ENCODE measurements around the gene DCXR.

Gene DCXR

DNA sequence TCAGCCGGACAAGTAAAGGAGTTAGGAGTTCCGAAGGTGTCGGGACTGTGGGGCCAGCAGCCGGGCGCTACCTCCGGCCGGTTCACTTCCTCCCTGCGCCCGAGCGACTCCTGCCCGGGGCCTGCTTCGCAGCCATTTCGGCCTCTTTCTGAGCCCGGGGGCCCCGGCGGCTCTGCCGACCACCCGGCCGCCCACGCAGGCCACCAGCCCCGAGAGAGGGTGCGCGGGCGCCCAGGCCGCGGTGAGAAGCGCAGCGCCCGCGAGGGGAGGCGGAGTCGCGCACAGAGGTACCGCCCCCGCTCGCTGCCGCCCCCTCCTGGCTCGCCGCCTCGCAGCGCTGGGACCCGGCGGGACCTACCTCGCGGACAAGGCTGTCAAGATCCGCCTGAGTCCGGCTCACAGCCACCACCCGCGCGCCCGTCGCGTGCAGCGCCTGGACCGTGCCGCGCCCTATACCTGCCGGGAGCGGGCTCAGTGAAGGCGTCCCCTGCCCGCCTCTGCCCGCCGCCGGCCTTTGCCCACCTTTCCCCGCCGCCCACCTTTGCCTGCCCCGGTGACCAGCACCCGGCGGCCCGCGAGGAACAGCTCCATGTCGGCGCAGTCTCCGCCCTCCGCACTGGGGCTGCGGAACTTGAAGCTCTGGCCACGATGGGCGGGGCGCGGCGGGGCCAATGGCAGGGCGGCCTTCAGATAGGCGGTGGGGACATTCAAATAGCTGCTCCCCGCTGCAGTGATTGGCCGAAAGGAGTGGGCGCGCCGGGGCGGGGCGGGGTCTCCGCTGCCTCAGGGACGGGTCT is at the start of gene DCXR:
TSS of gene DCXR (minus strand) at position 606 of the 797 bp plus-strand sequence. CDS start at position 591, 15 bp downstream.
- DNase-seq (ENCODE audit: low spot score) = peak; percentile 97

DNA sequence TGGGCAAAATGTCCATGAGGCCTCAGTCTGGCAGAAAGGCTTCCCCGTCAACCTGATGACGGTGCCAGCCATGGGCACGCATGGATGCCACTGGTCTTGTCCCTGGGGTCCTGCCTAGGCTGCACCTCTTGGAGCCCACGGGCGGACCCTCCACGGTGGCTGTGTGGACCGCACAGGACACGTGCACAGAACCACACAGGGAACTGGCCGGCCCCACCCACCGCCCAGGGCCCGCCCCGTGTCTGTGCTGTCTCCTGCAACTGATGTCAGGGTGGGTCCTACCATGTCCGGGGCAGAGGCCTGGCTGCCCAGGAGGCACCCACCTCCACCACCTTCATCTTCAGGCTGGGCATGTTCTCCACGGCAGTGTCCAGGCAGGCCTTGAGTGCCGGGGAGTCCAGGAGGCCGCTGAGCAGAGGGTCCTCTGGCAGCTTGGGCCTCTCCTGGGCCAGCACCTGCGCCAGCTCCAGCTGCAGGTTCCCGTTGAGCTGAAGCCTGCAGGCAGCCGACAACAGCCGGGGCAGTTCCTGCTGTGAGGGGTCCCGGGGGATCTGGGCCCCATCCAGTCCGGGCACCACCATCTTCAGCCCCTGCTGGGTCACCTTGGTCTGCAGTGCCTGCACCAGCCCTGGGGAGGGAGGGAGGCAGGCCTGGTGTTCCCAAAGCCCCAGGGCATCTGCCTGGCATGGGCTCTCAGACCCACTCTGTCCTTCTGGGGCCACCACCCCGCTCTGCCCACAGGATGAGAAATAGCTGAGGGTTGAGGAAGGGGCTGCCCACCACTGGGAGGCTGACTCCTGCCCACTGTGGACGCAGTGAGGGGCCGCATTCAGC is 48.7 kb upstream of the DCXR start:
- no peak for DNase-seq (ENCODE audit: low spot score)

DNA sequence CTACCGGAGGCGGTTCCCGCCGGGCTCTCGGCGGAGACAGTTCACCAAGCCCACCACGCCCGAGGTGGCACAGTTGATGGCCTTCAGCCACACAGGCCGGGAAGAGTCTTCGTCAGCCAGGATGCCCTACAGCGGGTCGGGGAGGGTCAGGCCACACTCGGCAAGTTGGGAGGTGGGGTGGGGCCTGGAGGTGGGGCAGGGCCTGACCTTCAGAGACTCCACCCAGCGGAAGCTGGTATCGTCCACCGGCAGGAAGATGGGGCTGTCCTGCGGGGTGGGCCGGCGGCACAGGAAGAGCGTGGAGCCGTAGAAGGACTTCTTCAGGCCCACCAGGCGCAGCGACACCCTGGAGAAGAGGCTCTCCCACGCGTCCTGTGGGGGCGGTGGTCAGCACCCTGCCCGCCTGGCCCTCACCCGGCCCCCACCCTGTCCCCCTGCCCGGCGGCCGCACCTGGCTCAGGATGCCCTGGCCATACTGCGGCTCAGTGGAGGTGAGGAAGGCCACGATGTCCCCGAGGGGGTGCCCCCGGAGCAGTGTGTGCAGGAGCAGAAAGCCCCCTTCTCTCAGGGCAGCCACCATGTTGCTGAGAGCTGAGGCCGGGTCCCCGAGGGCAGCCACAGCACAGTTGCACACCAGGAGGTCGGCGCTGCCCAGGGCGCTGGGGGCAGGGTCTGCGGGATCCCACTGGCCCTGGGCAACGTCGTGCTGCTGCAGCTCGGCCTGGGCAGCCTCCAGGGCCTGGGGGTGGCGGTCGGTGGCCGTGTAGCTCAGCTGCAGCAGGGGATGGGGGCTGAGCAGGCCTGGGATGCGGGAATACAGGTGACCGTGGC is 47.7 kb upstream of the DCXR start:
- DNase-seq (ENCODE audit: low spot score) = no peak

DNA sequence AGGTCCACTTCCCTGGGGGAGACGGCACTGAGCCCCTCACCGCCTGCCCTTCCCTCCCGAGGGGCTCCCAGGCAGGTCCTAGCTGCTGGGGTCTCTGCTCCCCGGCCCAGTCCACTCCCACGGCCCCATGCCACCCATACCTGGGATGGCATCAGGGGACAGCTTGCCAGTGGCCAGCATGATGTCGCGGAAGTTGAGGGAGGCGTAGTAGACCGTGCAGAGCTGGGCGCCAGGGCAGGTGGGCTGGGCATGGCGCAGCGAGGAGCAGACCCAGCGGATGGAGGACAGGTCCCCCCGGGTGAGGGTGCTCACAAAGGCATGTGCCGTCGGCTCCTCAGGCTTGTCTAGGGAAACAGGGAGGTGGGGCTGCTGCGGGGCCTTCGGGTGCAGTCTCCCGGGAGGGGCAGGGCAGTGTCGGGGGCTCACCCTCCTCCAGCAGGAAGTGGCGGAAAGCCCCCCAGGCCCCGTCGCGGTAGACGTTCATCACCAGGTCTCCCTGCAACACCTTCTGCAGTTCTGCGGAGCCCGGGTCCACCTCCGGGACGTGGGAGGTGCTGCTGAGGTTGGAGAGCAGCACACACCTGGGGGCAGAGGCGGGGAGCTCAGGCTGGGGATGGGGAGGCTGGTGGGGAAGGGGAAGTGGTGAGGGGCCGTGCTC is 47.0 kb upstream of the DCXR start:
- DNase-seq (ENCODE audit: low spot score) = no peak

DNA sequence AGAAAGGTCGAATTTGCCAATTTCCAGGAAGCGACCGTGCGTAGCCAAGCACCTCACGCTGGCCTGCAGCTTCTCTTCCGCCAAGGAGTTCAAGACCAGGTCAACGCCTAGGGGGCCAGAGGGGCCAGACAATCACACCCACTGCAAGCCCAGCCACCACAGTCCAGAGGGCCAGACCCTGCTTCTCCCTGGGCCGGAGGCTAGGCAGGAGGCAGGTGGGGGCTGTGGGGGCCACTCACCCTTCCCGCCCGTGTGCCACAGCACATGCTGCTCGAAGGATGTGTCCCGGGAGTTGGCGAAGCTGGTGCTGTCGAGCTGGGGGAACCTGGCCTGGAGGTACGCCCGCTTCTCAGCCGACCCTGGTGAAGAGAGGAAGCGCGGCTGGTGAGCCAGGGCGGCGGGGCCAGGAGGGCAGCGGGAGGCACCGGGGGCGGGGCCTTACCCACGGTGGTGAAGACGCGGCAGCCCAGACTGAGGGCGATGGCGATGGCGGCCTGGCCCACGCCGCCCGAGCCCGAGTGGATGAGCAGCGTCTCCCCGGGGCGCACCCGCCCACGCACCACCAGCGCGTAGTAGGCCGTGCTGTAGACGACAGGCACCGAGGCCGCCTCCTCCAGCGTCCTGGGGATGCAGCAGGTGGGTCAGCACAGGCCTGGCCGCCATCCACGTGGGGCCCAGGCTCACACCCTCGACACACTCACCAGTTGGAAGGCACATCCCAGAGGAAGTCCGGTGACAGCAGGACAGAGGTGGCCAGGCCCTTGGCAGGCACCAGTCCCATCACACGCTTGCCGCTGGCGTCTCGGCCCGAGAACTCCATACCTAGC is 46.2 kb upstream of the DCXR start:
- DNase-seq (ENCODE audit: low spot score) = no peak

DNA sequence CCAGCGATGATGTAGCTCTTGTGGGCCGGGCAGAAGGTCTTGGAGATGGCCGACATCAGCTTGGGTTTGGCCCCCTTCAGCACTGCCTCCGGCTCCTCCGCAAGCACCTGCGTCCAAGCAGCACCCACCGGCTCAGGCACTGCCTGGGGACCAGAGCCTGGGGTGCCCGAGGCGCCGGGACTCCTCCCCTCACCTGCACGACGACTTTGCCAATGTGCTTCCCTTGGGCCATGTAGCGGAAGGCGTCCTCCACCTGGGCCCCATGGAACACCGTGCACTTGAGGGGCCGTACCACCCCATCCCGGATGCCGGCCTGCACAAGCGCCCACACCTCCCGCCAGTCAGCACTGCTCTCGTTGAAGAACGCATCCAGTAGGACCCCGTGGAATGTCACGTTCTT is 45.5 kb upstream of the DCXR start:
- no peak for DNase-seq (ENCODE audit: low spot score)

DNA sequence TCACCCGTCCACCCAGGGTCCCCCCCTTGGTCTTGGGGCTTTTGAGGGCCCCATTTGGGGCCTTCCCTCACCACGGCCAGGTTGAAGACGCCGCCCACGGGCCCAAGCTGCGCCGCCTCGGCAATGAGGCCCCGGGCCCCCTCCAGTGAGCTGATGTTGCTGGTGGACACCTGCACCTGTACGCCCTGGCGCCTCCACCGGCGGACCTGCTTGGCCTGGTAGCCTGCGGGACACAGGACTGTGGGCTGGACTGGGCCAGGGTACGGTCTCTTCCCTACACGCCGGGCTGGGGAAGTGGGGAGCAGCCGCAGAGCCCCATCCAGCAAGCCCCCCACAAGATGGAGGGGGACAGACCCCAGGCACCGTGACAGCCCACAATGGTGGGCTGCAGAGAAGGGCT is 45.0 kb upstream of the DCXR start:
- DNase-seq (ENCODE audit: low spot score) = no peak

DNA sequence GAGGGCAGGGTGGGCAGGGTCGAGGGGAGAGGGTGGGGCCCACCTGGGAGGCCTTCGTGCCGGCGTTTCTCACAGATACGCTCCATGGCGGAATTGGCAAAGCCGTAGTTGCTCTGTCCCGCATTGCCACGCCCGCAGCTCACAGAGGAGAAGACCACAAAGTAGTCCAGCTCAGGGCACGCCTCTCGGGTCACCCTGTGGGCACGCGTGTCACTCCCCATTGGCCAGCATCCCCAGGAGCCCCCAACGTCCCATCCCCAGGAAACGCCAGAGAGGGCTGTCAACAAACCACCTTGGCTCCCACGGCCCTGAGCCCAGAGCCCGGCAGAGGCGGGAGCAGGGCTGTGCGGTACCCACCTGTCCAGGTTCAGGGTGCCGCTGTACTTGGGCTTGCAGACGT is 44.5 kb upstream of the DCXR start:
- no peak for DNase-seq (ENCODE audit: low spot score)

DNA sequence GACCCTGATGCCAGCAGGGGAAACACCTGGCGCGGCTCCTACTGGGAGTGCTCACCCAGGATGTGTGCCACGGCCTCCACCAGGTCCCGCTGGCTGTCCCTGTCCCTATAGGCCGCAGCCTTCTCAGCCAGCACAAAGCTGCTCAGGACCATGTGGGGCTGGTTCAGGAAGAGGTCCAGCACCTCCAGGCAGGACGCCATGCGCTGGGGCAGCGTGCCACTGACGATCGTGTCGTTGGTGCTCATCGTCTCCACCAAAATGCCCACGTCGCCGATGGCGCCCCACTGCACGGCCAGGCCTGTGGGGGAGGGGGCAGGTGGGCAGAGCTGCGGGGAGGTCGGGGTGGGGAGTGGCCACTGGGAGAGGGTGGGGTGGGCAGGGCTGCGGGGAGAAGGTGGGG is 44.0 kb upstream of the DCXR start:
- DNase-seq (ENCODE audit: low spot score) = no peak

DNA sequence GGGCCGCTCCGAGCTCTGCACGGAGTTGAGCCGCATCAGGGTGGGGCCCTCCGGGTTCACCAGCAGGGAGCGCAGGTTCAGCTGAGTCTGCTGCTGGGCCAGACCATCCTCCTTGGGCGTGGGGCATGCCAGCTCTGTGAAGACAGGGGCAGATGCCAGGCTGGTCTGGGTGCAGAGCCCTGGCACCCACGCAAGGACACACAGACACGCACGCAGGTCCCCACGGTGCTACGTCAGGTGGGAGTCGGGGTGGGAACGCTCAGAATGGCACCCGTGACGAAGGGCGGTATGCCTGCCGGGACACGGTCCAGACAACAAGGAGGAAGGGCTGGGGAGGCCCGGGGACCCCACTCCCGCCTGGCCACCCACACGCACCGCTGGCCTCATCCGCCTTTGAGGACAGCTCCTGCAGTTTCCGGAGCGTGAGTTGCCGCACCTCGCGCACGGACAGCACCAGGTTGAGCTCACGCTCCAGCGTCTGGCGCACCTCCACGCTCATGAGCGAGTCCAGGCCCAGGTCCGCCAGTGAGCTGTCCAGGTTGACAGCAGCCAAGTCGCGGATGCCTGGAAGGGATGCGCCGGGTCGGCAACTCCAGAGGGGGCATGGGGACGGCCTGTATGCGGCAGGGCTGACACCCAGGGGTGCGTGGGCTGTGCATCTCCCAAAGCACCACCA is 43.4 kb upstream of the DCXR start:
- DNase-seq (ENCODE audit: low spot score) = no peak

DNA sequence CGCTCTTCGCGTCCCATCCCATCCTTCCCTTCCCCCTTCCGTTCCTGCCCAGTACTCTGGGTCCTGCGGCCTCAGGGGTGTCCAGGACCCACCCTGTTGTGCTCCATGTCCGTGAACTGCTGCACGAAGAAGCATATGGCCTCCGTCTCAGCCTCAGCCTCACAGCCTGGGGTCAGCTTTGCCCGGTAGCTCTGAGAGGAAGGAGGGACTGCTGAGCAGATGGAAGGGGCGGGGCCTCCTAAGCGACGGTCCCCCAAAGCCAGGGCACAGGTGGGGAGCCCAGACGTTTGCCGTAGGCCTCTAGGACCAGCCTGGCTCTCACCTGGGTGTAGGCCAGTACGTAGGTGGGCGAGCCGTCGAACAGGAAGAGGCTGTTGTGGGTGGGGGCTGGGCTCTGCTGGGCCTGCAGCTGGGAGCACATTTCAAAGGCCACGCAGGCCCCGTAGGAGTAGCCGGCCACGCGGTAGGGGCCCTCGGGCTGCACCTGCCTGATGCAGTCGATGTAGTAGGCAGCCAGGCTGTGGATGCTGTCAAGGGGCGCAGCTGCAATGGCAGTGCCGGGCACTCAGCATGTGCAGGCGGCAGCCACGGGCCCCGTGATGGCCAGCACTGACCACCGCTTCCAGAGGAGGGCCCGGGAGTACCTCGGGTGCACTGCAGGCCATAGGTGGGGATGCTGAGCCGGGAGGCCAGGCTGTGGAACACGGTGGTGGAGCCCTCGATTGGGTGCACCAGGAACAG is 42.7 kb upstream of the DCXR start:
- no peak for DNase-seq (ENCODE audit: low spot score)

DNA sequence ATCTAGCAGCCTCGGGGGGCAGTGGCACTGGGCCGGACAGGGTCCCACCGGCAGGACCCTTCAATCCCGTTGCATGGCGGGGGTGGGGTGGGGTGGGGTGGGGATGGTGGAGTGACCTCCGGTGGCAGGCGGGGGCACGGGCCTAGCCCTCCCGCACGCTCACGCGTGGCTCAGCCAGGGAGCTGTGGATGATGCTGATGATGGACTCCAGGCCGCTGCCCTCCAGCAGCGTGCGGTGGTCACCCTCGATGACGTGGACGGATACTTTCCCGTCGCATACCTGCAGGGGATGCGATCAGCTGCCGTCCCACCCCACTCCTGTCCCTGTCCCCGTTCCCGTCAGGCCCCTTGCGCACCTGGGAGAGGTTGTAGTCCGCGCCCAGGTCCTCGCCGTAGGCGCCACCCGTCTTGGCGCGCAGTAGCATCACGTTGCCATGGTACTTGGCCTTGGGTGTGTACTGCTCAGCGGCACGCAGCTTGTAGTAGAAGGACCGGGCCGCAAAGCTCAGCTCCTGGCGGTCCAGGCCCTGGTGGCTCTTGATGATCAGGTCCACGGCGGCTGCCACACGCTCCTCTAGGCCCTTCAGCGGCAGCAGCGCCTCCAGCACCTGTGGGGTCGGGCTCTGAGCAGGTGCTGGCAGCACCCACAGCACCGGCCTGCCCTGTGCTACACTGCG is 41.6 kb upstream of the DCXR start:
- no peak for DNase-seq (ENCODE audit: low spot score)

DNA sequence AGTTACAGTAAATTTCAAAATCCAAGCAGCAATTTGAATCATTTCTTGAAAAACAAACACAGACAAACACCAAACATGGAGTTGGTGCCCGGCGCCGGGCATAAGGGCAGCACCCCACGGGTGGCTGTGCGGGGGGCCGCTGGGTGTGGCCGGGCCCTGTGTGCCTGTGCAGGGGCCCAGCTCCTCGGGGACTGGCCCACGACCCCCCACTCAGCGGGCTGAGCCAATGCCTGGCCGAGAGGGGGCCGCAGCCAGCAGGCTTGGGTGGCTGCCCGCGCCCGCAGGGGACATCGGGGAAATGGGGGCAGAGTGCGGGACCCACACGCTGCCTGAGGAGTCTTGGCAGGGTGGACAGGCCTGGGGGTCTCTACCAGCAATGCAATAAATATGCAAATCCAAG is 40.9 kb upstream of the DCXR start:
- no peak for DNase-seq (ENCODE audit: low spot score)

DNA sequence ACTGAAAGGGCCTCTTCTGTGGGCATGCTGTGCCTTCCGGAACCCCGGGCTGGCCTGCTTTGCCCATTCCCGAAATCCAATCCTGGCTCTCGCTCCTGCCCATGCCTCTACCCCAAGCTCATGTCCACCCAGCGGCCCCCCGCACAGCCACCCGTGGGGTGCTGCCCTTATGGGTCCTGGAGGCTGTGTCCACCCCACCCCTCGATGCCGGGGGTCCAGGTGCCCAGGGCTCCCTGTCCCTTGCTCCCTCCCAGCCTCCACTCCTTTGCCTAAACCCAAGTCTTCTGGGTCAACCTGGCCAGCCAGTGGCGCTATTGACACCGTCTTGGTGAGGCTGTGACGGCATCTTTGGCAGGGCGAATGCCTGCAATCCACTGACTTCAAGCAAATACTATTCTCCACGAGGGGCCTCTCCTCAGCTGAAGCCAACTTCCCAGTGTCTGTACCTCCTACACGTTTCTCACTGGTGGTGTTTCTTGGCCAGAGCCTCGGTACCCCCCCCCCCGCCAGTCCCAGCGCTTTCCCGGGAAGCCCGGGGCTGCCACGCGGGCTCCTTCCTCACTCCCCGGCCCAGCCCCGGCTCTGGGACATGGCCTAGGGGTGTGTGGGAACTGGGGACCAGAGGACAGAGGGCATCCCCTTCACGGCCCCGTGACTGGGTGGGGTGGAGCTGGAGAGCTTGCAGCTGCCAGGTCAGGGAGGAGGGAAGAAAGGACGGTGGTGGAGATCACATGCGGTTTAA is 40.3 kb upstream of the DCXR start:
- no peak for DNase-seq (ENCODE audit: low spot score)

DNA sequence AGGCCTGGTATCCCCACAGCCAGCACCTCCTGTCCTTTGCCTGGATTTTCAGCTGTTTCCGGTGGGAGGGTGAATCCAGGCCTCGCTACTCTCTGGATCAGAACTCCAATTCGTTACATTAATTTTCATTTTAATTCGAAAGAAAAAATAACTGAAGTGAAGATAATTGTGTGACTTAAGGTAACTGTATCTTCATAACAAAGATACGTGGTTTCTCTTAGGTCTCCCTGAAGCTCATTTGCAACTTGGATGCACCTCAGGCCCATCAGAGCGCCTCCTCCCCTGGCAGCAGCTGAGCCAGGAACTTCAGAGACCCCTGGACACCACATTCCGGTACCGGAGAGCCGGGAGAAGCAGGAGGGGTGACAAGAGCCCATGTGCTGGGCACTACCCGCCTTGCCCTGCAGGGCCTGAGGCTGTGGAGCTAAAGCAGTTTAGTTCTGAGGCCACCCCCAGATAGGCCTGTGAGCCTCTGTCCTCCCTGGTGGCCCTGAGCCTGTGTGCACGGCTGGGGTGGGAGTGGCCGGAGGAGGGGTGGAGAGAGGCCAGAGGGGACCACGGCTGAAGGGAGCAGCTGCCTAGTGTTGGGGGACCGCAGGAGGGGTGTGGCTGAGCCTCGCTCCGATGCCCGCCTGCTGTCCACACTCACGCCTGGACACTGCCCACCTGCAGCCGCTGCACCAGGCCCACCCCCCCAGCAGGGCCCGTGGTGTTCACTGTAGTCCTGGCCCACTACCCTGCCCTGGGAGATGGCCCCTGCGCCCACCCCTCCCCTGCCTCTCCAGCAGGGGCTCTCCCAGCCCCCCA is 39.5 kb upstream of the DCXR start:
- no peak for DNase-seq (ENCODE audit: low spot score)

DNA sequence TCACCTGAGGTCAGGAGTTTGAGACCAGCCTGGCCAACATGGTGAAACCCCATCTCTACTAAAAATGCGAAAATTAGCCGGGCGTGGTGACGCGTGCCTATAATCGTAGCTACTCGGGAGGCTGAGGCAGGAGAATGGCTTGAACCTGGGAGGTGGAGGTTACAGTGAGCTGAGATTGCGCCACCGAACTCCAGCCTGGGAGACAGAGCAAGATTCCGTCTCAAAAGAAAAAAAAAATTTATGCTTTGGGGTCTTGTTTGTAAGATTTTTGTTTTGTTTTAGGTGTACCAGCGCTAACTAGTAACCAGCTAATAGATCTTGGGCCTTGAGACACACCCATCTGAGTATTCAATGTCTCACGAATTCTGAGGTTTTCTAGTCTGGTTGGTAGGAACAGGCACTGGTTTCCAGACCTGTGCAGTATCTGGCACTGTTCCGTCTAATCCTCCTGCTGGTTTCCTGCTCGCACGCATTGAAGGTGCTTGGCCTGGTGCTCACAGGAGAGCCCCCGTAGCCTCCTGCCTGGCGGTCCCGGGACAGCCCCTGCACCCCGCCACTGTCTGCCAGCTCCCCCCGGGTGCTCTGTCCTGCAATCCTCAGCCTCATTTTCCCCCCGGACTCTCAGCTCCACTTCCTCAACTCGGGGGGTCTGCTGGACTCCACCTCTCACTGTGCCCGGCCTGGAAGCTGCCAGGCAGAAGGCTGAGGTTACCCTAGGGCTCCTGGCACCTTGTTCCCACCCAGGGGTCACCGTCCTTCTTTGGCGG is 38.7 kb upstream of the DCXR start:
- no peak for DNase-seq (ENCODE audit: low spot score)

DNA sequence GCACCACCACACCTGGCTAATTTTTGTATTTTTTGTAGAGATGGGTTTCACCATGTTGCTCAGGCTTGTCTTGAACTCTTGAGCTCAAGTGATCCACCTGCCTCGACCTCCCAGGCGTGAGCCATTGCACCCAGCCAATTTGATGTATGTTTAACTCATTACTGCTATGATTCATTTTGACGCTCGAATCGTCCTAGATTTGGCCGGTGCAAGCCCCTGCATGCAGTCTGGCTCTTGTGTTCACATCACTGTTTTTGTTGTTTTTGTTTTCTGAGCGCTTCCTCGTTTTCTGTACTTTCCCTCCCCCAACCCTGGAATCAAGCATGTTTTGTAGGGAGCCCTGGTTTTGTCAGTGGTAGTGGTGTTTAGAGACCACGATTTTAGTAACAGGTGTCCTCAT is 35.9 kb upstream of the DCXR start:
- no peak for DNase-seq (ENCODE audit: low spot score)
